HG03378 (cell line): Measurements from ENCODE around the gene AGO3.

ENCODE experiments used
- ATAC-seq: cut with Tn5 transposase; IDR thresholded peaks from one replicate; pipeline ENCODE4 v1.9.1; 2021; ENCODE audit warnings: mild to moderate bottlenecking, moderate library complexity; ENCODE audit not compliant: unreplicated experiment

Gene AGO3

DNA sequence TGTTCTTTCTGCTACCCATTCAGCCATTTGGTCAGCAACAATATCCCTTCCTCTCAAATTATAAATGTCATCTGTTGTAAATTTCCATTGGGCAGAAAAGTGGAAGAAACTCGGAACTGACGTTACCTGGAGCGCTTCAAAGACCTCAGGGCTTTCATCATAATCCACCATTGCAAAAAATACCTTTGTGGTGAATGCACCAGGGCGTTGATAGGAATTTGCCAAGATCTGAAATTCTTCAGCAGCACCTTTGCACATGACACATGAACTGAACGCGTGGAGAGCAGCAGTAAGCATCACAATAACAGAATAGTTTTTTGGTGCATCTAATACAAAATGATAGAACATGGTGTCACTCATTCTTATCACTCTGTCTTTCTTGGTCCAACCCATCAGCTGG is 149.9 kb downstream of the AGO3 start:
- ATAC-seq, result no peak

DNA sequence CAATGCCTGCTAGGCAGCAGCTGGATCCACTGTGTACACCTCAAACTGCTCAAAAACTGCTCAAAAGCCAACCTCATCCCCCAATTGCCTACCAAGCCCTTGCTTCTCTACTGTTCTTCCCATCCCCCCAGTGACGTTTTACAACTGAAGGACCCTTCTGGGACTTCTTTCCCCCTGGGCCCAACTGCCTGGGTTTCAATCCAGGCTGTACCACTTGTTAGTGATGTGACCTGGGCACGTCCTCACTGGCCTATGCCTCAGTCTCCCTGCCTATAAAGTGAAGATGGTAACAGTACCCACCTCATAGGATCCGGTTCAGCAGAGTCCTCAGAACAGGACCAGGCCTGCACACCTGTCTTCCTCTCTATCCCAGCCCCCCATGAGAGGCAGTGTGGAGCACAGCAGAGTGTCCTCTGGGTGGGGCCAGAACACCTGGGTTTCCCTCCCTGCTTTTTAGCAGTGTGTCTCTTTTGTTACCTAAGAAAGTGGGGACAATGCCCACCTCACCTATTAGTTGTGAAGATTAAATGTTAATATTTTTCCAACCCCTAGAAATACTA is 151.1 kb downstream of the AGO3 start:
- ATAC-seq, result no peak

DNA sequence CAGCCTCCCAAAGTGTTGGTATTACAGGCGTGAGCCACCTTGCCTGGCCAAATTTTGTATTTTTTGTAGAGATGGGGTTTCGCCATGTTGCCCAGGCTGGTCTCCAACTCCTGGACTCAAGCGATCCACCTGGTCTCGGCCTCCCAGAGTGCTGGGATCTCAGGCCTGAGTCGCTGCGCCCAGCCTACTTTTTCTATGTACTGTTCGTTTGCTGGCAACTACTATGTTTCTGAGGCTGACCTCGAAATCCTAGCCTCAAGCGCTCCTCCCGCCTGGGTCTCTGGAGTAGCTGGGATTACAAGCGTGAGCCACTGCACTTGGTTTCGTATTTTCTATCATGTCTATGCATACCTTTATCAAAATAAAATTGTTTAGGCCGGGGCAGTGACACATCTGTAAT is 152.3 kb downstream of the AGO3 start:
- ATAC-seq, result no peak

DNA sequence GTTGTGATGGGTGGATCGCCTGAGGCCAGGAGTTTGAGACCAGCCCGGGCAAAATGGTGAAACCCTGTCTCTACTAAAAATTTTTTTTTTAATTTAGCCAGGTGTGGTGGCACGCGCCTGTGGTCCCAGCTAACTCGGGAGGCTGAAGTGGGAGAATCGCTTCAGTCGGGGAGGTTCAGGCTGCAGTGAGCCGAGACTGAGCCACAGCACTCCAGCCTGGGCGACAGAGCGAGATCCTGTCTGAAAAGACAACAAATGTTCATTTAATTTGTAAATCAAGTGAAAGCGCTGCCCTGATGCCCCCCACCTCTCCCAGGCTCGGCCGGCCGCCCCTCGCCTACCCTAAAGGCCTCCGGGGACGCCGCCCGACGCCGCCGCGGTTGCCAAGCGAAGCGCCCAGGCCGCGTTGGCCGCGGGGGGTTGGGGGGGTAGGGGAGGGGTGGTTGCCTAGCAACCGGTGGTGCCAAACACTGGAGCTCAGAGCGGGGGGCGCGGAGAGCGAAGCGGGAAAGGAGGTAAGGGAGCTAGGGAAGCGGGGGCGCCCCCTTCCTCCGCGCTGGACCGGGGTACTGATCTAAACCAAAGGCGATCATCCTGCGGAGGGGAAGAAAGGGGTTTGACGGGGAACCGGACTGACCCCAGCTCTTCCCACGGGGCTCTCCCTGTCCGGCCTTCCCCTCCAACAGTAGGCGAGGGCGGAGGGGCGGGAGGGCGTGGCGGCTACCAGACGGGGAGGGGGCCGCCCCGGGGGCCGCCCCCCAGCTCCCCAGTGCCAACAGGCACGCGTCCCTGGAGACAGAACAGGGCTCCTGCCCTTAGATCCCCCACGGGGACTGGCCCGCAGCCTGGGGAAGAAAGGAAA is 153.0 kb downstream of the AGO3 start, which contains the start of gene TEKT2:
TEKT2 (plus strand) TSS at position 460 of the 862 bp plus-strand sequence. CDS start 828 bp downstream, outside the sequence.
- ATAC-seq, result no peak

DNA sequence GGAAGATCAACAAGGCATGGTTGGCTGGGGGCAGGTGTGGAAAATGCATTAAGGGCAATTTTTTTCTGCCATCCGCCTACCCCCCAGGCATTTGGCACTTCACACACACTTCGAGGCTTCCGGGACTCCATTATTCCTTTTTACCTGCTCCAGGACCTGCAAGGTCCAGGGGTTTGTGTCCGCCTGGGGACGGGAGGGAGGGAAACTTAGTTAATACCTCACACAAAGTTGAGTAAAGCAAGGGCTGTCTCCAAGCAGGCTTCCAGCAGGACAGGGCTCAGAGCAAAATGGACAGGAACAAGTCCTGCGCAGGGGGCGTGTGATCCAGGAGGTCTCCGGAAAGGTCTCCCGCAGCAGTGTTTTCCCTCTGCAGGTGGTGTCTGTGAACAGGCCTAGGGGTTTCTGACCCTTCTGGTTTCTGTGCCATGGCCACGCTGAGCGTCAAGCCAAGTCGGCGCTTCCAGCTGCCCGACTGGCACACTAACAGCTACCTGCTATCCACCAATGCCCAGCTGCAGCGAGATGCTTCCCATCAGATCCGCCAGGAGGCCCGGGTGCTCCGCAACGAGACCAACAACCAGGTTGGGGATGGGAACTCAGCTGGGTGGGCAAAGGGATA is 153.7 kb downstream of the AGO3 start:
- ATAC-seq, result no peak

GRCh38 chr1:36085126-36085525 is 154.2 kb downstream of the AGO3 start:
- ATAC-seq, result no peak

DNA sequence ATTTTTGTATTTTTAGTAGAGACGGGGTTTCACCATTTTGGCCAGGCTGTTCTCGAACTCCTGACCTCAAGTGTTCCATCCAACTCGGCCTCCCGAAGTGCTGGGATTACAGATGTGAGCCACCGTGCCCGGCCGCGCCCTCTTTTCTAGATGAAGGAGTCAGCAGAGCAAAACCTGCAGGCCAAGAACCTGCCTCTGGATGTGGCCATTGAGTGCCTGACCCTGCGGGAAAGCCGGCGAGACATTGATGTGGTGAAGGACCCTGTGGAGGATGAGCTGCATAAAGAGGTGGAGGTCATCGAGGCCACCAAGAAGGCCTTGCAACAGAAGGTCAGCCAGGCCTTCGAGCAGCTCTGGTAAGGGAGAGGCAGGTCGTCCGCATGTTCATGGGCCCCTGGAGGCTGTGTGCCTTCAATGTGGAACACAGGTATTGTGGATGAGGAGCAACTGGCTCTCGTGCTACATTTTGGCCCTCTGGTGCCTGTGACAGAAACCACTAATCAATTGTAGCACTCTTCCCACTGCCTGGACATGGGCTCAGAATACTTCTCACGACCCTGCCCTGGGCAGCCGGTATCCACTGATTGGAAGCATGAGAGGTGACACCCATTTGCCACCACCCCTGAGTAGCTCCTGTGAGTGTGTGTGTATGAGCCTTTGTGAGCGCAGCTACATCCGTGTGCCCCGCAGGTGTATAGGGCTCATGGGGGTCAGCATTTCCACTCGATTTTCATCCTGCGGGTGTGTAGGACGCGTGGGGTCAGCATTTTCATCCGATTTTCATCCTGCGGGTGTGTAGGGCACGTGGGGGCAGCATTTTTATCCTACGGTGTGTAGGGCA is 155.0 kb downstream of the AGO3 start:
- ATAC-seq, result no peak

GRCh38 chr1:36086529-36087232 is 155.8 kb downstream of the AGO3 start:
- no peak for ATAC-seq

DNA sequence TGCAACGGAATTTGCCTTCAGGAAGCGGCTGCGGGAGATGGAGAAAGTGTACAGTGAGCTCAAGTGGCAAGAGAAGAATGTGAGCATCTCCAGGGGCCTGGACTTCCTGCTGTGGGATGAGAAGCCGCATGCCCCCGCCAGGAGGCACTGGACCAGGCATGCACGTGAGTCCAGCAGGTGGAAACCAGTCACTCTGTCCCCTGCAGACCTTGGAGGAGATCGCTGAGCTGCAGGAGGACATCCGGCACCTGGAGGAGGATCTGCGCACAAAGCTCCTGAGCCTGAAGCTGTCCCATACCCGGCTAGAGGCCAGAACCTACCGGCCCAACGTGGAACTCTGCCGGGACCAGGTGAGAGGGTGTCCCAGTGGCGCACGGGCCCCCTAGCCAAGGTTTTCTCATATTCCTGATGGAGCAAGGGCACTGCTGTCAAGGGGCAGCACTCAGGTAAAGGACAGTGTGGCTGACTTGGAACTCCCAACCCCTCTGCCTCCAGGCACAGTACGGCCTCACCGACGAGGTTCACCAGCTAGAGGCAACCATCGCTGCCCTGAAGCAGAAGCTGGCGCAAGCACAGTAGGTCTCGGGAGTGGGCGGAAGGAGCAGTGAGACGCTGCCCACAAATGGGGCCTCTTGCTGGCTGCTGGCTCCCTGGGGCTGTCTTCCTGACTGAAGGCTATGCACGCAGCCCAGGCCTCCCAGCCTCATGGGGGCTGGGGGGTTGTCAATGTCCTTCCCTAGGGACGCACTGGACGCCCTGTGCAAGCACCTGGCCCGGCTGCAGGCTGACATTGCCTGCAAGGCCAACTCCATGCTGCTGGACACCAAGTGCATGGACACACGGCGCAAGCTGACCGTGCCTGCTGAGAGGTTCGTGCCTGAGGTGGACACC is 156.6 kb downstream of the AGO3 start:
- no peak for ATAC-seq

GRCh38 chr1:36088265-36088576 is 157.3 kb downstream of the AGO3 start:
- ATAC-seq, result no peak

- peak; percentile 66 for ATAC-seq
These were observed 157.9 kb downstream of the AGO3 start, which contains the start of gene ADPRS for GRCh38 chr1:36088577-36089392. Gene ADPRS (plus strand): TSS chr1:36088892. CDS start chr1:36088905, 13 bp downstream.

GRCh38 chr1:36089393-36090121 is 158.7 kb downstream of the AGO3 start:
- no peak for ATAC-seq

- ATAC-seq, result no peak
These were observed 160.2 kb downstream of the AGO3 start for GRCh38 chr1:36091141-36091540.

DNA sequence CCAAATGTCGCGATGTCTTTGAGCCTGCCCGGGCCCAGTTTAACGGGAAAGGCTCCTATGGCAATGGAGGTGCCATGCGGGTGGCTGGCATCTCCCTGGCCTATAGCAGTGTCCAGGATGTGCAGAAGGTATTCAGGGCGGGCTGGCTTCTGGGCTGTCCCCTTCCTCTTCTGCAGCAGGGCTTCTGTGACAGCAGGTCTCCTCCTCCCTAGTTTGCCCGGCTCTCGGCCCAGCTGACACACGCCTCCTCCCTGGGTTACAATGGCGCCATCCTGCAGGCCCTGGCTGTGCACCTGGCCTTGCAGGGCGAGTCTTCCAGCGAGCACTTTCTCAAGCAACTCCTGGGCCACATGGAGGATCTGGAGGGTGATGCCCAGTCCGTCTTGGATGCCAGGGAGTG is 160.8 kb downstream of the AGO3 start:
- no peak for ATAC-seq

DNA sequence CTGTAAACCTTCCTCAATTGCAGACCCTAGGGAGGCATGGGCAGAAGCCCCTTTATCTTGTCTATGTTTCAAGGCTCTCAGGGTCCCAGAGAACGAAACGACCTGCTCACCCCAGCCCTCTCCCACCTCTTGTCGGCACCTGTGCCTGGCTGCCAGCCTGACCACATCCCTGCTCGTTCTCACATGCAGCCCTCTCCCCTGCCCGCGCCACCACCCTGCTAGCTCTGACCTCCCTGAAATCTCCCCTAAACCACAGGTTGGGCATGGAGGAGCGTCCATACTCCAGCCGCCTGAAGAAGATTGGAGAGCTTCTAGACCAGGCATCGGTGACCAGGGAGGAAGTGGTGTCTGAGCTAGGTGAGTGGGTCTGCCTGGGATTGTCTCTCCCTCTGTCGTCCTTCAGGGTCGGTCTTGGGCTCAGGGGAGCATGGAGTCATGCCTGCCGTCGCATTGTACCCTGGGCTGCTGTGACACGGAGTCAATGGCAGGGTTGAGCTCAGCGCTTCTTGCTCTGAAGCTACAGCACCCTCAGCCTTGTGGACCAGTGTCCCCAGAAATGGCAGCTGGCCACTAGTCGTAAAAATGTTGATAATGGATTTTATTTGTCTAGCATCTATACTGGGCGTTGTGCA is 161.4 kb downstream of the AGO3 start:
- ATAC-seq, result no peak

- ATAC-seq, result no peak
These were observed 161.9 kb downstream of the AGO3 start for GRCh38 chr1:36092798-36093185.

DNA sequence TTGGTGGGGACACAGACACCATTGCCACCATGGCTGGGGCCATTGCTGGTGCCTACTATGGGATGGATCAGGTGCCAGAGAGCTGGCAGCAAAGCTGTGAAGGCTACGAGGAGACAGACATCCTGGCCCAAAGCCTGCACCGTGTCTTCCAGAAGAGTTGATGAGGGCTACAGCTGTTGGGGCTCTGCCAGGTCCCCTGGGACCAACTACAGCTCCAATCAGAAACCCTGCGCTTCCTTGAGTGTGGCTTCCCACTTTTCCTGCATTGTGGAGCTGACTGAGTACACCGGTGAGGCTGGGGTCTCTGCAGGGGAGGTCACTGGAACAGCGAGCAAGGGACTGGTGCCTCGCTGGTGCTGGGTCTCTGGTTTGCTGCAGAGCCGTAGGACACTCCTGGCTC is 162.3 kb downstream of the AGO3 start:
- no peak for ATAC-seq

GRCh38 chr1:36093929-36094328 is 163.0 kb downstream of the AGO3 start:
- ATAC-seq, result no peak
